Nephron (organoid): ENCODE data around the gene TLL2.

Experiments
- H3K27ac Mint-ChIP-seq, 3 experiments: 2 replicates each; pipeline ENCODE4 v1.8.0; 2020; ENCODE audit warnings: mixed read lengths in 3 of 3, mild to moderate bottlenecking in 2 of 3, moderate library complexity in 1 of 3
- H3K27me3 Mint-ChIP-seq: 2 replicates; pipeline ENCODE4 v1.8.0; 2021; ENCODE audit warnings: low read depth, mild to moderate bottlenecking, moderate library complexity, mixed read lengths
- H3K36me3 Mint-ChIP-seq: 2 replicates; pipeline ENCODE4 v1.8.0; 2020; ENCODE audit warnings: low read depth, mixed read lengths
- H3K4me1 Mint-ChIP-seq: 2 replicates; pipeline ENCODE4 v1.8.0; 2020; ENCODE audit warnings: mixed read lengths
- H3K4me3 Mint-ChIP-seq, 3 experiments: 2 replicates each; pipeline ENCODE4 v1.8.0; 2020; ENCODE audit warnings: mild to moderate bottlenecking in 3 of 3, mixed read lengths in 3 of 3, moderate library complexity in 2 of 3
- H3K9me3 Mint-ChIP-seq: 2 replicates; pipeline ENCODE4 v1.8.0; 2020; ENCODE audit warnings: mixed read lengths
- TF ChIP-seq, protein P1 (sequence below), 3 experiments: fragments of 200-600 bp; sonication (generic); IDR thresholded peaks; one replicate each; pipeline ENCODE4 v1.5.0; 2021; ENCODE audit warnings: antibody characterized with exemption in 3 of 3; ENCODE audit not compliant: unreplicated experiment in 3 of 3

The TLL2 gene

DNA sequence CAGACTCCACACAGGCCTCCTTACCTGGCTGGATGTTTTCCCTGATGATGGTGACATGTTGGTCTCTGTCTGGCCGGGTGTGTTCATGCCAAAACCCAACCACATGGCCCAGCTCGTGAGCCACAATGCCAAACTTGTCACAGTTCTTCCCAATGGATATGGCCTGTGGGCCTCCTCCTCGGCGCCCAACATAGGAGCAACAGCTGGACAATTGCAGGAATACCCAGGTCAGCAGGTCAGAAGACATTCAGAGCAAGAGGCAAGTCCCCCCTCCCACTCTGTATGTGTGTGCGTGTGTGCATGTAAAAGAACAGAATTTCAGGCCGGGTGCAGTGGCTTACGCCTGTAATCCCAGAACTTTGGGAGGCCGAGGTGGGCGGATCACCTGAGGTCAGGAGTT is 91.2 kb downstream of the TLL2 start:
- TF ChIP-seq, protein P1, sequence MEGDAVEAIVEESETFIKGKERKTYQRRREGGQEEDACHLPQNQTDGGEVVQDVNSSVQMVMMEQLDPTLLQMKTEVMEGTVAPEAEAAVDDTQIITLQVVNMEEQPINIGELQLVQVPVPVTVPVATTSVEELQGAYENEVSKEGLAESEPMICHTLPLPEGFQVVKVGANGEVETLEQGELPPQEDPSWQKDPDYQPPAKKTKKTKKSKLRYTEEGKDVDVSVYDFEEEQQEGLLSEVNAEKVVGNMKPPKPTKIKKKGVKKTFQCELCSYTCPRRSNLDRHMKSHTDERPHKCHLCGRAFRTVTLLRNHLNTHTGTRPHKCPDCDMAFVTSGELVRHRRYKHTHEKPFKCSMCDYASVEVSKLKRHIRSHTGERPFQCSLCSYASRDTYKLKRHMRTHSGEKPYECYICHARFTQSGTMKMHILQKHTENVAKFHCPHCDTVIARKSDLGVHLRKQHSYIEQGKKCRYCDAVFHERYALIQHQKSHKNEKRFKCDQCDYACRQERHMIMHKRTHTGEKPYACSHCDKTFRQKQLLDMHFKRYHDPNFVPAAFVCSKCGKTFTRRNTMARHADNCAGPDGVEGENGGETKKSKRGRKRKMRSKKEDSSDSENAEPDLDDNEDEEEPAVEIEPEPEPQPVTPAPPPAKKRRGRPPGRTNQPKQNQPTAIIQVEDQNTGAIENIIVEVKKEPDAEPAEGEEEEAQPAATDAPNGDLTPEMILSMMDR (IDR thresholded peaks at IDR 0.05; ENCODE audit: unreplicated experiment in 3 of 3), result no peak
- no peaks in the 10 kb centered on the region for H3K36me3 Mint-ChIP-seq
- peaks cover 45% of the 10 kb centered on the region for H3K27me3 Mint-ChIP-seq
- H3K9me3 Mint-ChIP-seq, result no peaks in the 10 kb centered on the region
- H3K27ac Mint-ChIP-seq, result peak overlapping the region; percentile 88 to 91 (median 90)
- peaks cover 28% of the 10 kb centered on the region for H3K4me1 Mint-ChIP-seq
- H3K4me3 Mint-ChIP-seq, result no peak overlapping the region

DNA sequence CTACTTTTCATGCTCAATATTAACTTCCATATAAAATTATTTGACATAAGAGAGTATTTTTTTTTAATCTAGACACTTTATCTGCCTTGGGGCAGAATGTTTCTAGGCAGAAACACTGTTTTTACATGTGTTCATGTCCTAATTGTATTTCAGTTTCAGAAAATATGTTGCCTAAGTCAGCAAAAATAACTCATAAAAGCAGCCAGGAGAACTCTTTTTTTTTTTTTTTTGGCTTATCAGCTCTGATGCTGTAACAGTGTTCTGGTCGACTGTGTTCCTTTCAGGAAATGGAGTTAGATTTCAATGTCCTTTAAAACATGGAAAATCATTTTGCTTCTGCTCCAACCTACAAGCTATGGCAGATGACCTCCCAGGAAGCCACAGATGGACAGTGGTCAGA is 91.7 kb downstream of the TLL2 start:
- TF ChIP-seq, protein P1 (IDR thresholded peaks at IDR 0.05; ENCODE audit: unreplicated experiment in 3 of 3), result no peak
- H3K27me3 Mint-ChIP-seq, result peaks cover 40% of the 10 kb centered on the region
- no peaks in the 10 kb centered on the region for H3K9me3 Mint-ChIP-seq
- peak overlapping the region; percentile 88 to 91 (median 90) for H3K27ac Mint-ChIP-seq
- no peak overlapping the region for H3K4me3 Mint-ChIP-seq
- no peaks in the 10 kb centered on the region for H3K36me3 Mint-ChIP-seq
- peaks cover 28% of the 10 kb centered on the region for H3K4me1 Mint-ChIP-seq

DNA sequence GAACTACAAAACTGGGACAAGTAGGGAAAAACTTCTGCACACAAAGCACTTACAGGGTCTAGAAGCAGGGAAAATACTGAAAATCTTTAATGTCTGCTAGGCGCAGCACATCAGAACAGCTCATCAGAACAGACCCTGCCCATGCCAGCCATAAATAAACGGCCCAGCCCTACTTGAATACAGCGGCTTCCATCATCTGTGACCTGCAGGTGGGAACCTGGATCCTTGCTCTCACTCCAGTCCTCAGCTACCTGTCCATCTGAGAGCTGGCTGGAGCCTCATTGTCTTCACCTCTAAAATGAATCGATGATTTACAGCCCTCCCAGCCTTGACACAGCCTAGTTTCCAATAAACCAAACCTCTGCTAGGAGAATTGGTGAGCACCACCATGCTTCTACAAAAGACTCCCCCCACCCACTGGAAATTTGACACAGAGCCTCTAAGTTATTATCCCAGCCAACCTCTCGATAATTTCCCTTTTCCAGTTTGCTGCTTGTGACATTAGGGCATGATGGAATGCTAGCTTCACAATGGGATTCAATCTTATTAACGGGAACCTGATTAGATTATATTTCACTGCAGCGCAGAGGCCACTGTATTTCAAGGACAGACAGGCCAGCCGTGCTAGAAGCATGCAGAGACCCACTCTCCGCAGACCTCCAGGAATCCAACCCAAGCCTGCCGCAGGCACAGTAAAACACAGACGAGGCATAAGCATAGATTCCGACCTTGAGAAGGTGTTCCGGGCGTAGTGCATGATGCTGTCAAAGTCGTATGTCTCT is 93.3 kb downstream of the TLL2 start:
- TF ChIP-seq, protein P1 (IDR thresholded peaks at IDR 0.05; ENCODE audit: unreplicated experiment in 3 of 3), result no peak
- H3K27me3 Mint-ChIP-seq, result peaks cover 29% of the 10 kb centered on the region
- no peaks in the 10 kb centered on the region for H3K36me3 Mint-ChIP-seq
- H3K27ac Mint-ChIP-seq, result peak overlapping the region; percentile 52 to 88 (median 64)
- no peaks in the 10 kb centered on the region for H3K9me3 Mint-ChIP-seq
- peaks cover 28% of the 10 kb centered on the region for H3K4me1 Mint-ChIP-seq
- H3K4me3 Mint-ChIP-seq, result peak overlapping the region in 1 of 3 experiments; percentile 6

DNA sequence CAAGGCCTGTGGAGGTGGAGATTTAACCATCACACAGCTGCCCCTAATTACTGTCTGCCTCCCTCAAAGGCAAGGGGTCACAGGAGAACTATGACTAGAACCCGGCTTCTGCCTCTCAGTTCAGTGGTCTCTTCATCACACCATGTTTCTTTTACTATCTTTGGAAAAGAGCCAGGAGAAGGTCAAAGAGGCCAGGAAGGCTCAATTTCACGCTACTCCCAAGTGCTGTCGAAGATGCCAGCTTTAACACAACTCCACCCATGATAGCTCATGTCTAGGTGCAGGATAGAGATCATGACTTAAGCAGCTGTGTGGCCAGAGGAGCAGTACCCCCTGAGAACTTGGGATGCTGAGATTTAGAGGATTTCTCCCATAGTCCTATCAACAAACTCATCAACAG is 94.4 kb downstream of the TLL2 start:
- Mint-ChIP-seq H3K27me3 (peaks cover 22% of the 10 kb centered on the region), H3K27ac (peak overlapping the region in 1 of 3 experiments; percentile 64), H3K36me3 (no peaks in the 10 kb centered on the region), H3K4me1 (peaks cover 28% of the 10 kb centered on the region), H3K9me3 (no peaks in the 10 kb centered on the region), H3K4me3 (no peak overlapping the region)
- TF ChIP-seq, protein P1 (IDR thresholded peaks at IDR 0.05; ENCODE audit: unreplicated experiment in 3 of 3), result no peak

DNA sequence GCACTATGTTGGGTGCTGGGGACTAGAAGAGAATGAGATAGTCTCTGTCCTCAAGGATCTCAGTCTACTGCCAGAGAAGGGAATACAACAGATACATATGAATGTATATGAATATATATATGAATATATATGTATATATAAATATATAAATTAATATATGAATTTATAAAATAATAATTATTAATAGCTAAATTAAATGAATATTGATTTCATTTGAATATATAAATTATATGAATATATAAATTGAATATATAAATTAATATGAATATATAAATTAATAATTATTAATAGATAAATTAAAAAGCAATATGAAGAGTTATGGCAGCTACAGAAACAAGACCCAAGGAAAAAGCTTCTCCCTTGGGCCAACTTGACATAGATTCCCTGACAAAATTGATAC is 95.1 kb downstream of the TLL2 start:
- TF ChIP-seq, protein P1 (IDR thresholded peaks at IDR 0.05; ENCODE audit: unreplicated experiment in 3 of 3), result no peak
- Mint-ChIP-seq H3K36me3 (no peaks in the 10 kb centered on the region), H3K9me3 (no peaks in the 10 kb centered on the region), H3K4me3 (no peak overlapping the region), H3K27ac (no peak overlapping the region), H3K27me3 (peaks cover 15% of the 10 kb centered on the region), H3K4me1 (peaks cover 28% of the 10 kb centered on the region)

DNA sequence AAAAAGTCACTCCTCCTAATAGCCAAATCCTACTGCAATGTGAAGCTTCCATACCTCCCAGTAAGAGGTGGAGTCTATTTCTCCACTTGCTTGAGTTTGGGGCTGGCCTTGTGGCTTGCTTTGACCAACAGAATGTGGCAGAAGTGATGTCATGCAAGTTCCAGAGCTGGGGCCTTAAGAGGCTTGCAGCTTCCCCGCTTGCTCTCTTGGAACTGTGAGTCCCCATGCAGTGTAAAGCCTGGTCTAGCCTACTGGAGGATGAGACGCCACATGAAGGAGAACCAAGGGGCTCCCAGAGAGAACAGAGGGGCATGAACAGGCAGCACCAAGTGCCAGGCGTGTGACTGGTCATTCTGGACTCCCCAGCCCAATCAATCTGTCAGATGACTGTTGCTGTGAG is 96.3 kb downstream of the TLL2 start:
- peaks cover 26% of the 10 kb centered on the region for H3K4me1 Mint-ChIP-seq
- H3K36me3 Mint-ChIP-seq, result no peaks in the 10 kb centered on the region
- H3K27ac Mint-ChIP-seq, result no peak overlapping the region
- TF ChIP-seq, protein P1 (IDR thresholded peaks at IDR 0.05; ENCODE audit: unreplicated experiment in 3 of 3), result no peak
- H3K27me3 Mint-ChIP-seq, result peaks cover 13% of the 10 kb centered on the region
- H3K4me3 Mint-ChIP-seq, result no peak overlapping the region
- H3K9me3 Mint-ChIP-seq, result no peaks in the 10 kb centered on the region
